Effector CD8-positive, alpha-beta T cell (primary cell): ENCODE measurements around the gene LRRC4.

ENCODE experiments used
- DNase-seq: peaks from one replicate; lab custom pipeline; 2025; lab: John Stamatoyannopoulos, UW

Gene LRRC4

GRCh38 chr7:128006550-128007302 is 24.5 kb downstream of the LRRC4 start:
- DNase-seq: no peak

GRCh38 chr7:128005759-128006159 is 25.5 kb downstream of the LRRC4 start:
- no peak for DNase-seq

- DNase-seq: no peak
Measured at GRCh38 chr7:128005117-128005516, 26.1 kb downstream of the LRRC4 start.

GRCh38 chr7:128004623-128005022 is 26.6 kb downstream of the LRRC4 start:
- no peak for DNase-seq

GRCh38 chr7:128003787-128004186 is 27.4 kb downstream of the LRRC4 start:
- no peak for DNase-seq

- no peak for DNase-seq
Measured at GRCh38 chr7:128003167-128003566, 28.1 kb downstream of the LRRC4 start.

- no peak for DNase-seq
Measured at GRCh38 chr7:128000854-128001265, 30.4 kb downstream of the LRRC4 start.

- DNase-seq: no peak
Measured at GRCh38 chr7:128000048-128000447, 31.2 kb downstream of the LRRC4 start.

GRCh38 chr7:127998671-127999070 is 32.6 kb downstream of the LRRC4 start:
- DNase-seq: no peak

GRCh38 chr7:127997226-127997922 is 33.9 kb downstream of the LRRC4 start:
- DNase-seq: no peak

- DNase-seq: no peak
Measured at GRCh38 chr7:127996253-127997071, 34.8 kb downstream of the LRRC4 start.

- DNase-seq: no peak
Measured at GRCh38 chr7:127995881-127996215, 35.4 kb downstream of the LRRC4 start.

GRCh38 chr7:127995156-127995880 is 35.9 kb downstream of the LRRC4 start:
- no peak for DNase-seq

GRCh38 chr7:127993987-127994386 is 37.2 kb downstream of the LRRC4 start:
- no peak for DNase-seq

GRCh38 chr7:127993317-127993716 is 37.9 kb downstream of the LRRC4 start:
- DNase-seq: no peak

- no peak for DNase-seq
Measured at GRCh38 chr7:127988751-127989150, 42.5 kb downstream of the LRRC4 start.

GRCh38 chr7:127986581-127987521 is 44.4 kb downstream of the LRRC4 start:
- DNase-seq: no peak

GRCh38 chr7:127983804-127984332 is 47.4 kb downstream of the LRRC4 start:
- no peak for DNase-seq

GRCh38 chr7:127981965-127982364 is 49.3 kb downstream of the LRRC4 start:
- DNase-seq: no peak

- no peak for DNase-seq
Measured at GRCh38 chr7:127980901-127981300, 50.3 kb downstream of the LRRC4 start.

GRCh38 chr7:127979728-127980126 is 51.5 kb downstream of the LRRC4 start:
- no peak for DNase-seq
